Renal cortex interstitium (tissue), 11 donors: ENCODE data around the gene PPL. TPM values are rescaled to one million over a fixed set of nuclear protein-coding genes. Genes with fewer than 3 reads are reported as not detected.
A peak's percentile ranks its signal among the peaks of the same experiment; 100 is the strongest.
"Not testable (repeated sequence)": the region's sequence is repeated elsewhere in the genome, so short reads cannot be mapped to it uniquely, and the experiment has no call there.

Source experiments
- DNase-seq, 11 donors: peaks; one replicate each; pipeline ENCODE4 v3.0.0-alpha.2; 2013; ENCODE audit warnings: low read depth in 9 of 11, low spot score in 4 of 11; ENCODE audit errors: extremely low read depth in 1 of 11
- polyA plus RNA-seq, 3 donors: library from polyadenylated mRNA; unstranded; fragments of 120-200 nt; gene quantifications; one replicate each; pipeline ENCODE4 v1.2.1, GENCODE V29; 2013; ENCODE audit not compliant: insufficient read length in 3 of 3

PPL gene
- polyA plus RNA-seq, 3 donors = 23.1 to 30.5 (median 29.3) TPM

DNA sequence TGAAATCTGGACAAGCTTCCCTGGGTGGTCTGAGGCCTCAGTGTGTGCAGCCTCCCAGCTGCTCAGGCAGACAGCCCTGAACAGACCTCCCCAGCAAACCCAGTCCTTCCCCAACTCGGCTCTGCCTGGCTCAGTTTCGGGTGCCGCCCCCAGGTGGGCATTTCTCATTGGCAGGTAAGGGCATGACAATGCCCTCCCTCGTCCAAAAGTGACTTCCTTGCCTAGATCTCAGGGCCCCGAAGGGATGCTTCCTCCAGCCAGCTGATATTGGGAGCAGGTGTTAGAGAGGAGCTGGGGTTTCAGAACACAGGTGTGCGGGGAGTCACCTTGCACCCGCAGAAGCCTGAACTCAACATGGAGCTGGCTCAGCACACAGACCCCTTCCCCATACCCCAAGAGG lies 3.8 kb upstream of the PPL start:
- DNase-seq = no peak

DNA sequence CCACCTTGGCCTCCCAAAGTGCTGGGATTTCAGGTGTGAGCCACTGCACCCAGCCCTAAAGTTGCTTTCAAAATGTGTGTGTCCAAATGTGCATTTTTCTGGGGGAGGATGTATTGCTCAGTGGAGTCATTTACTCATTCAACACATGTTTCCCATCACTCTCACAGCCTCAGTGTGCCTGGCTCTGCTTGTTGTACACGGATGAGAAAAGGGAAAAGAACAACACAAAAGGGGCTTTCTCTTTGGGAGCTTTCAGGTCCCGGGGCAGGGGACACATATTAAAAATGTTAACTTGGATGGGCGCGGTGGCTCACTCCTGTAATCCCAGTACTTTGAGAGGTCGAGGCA lies 1.7 kb upstream of the PPL start:
- DNase-seq = no peak

DNA sequence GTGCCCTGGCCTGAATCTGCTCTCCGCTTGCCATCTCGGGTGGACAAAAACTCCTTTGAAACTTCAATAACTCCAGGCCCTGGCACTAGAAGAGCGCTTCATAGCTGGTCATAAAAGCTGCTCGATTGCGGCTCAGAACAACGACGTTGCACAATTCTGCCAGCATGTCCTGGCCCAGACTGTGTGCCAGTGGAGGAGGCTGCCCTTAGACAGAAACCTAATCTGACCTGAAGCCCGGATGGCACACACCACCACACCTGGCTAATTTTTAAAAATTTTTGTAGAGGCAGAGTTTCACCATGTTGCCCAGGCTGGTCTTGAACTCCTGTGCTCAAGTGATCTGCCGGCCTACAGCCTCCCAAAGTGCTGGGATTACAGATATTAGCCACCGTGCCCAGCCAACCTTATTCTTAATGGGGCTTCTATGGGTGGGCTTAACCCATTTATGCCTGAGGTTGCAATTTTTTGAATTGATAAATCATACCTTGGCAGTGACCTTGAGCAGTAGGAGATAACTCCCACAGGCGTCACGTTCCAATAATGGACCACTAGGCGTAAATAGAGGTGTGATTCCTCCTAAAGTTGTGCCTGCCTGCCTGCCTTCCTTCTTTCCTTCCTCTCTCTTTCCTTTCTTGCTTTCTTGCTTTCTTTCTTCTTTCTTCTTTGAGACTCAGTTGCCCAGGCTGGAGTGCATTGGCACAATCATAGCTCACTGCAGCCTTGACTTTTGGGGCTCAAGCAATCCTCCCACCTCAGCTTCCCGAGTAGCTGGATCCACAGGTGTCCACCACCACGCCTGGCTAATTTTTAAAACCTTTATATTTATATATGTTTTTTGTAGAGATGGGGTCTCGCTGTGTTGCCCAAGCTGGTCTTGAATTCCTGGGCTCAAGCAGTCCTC lies 1.1 kb upstream of the PPL start:
- DNase-seq = no peak

DNA sequence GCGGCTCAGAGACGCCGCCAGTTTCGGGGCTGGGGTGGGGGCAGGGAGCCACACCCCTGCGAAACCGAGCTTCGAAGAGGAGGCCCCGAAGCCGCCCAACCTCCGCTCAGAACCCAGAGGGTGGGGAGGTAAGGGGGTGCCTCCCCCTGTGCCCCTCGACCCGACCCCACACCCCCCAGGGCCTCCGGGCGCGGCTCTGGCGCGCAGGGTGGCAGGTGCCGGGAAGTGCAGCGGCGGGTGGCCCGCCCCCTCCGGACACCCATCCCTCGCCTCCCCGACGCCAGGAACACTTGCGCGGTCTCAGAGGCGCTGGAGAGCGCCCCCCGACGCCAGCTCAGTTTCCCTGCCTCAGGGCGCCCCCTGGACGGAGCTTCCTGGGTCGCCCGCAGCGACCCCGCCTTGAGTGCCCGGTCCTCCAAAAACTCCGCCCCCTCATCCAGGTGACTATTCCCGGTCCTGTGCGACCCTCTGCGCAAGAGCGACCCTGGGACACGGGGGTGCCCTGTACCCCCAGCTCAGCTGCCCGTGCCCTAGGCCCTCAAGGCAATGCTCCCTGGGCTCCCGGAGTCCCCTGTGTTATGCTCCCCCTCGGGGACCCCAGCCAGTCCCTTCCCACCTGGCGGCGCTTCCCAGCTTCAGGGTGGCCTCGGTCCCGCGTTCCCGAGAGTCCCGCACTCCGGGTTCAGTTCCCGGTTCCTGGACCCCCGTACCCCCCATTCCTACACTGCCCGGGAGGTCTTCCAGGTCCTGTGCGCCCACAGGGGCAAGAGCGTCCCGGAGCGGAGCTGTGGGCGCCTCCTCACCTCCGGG lies 562 bp downstream of the PPL start:
- DNase-seq = peak in 3 of 11 donors; percentile 39 to 53 (median 51)

DNA sequence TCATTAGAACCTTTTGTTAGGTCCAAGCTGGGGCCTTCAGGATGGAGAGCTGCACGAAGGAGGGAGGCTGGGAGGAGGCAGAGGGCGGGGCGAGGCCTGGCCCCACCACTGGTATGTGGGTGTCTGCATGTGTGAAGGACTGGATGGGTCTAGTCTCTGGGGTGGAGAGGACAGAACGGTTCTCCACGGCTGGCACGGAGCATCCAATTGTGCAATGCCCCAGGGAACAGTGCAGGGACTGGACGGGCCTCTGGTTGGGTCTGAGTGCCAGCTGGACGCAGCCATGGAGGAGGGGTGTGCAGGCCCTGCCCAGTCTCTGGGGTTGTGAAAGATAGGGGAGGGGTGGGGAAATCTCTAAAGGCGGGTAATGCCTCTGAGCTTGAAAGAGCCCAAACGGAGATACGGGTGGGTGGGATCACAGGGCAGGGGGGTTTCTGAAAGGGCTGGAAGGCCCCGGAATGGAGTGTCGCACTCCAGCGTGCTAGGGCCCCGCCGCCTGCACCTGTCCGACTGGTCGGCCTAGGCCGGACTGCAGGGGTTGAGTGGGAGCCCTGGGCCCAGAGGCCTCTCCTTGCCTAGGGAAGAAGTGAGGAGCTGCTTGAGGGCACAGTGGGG lies 1.6 kb downstream of the PPL start:
- DNase-seq = no peak

DNA sequence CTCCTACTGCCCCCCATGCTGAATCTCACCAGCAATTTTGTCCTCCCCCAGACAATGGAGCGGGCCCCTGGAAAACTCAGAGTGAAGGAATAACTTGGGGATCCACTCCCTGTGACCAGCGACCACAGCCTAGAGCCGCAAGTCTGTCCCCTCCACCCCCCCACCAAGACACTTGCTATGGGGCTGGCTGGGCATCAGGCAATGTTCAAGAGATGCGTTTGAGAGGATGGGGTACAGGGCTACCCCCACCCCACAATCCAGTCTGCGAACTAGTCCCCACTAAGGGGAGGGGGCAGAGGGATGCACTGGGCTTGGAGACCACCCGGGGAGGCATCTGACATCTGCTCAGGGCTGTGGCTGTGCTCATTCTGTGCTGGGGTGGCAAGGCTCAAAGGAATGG lies 2.4 kb downstream of the PPL start:
- no peak for DNase-seq

DNA sequence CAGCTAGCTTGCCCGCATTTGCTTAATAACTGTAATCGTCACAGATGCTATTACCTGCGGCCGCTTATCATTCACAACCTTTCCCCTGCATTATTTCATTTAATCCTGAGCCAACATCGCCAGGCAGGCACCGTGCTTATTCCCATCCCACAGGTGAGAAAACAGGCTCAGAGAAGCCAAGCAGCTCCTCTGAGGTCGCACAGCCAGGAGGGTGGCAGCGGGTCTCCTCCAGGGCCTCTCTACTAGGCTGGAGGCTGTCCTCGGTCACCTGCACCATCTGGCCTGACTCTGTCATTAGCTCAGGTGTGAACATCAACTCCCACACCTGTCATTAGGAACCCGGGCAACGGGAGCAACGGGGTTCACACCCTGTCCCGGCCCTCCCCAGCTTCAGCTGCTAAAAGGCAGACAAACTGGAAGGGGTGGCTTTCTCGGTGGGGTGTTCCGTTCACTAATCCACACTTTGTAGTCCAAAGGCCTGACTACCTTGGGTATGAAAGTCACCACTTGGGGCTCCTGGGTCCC lies 3.0 kb downstream of the PPL start:
- no peak for DNase-seq

DNA sequence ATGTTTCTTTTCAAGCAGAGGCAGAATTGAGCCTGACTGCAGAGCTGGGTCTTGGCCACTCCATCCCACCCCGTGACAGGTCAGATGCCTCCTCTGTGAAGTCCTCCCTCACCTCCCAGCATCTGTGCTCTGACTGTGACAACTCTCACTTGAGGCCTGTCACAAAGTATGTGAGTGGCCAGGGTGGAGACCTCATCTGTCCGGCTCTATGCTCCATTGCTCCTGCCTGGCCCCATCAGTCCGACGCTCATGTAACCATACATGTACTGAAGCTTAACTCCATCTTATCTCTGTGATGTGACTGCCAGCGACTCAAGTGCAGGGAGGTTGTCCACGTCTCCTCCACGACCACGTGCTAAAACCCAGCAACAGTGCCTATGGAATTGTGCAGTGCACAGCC lies 3.5 kb downstream of the PPL start:
- DNase-seq = no peak

DNA sequence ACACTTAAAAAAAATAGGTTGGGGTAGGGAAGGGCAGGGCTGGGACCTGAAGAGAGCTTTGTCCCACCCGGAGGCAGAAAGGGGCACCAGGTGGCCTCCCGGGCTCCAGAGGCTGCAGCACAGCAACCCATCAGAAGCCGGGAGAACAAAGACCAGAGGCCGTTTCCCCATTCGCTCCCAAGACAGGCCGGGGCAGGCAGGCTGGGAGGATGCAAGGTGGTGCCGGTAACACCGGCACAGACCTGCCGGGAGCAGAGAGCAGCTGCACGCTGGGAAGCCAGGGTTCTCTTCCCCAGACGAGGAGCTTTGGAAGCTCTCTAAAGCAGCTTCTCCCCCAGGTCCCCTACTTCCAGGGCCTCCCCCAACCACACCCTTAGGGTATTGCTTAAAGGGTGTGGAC lies 5.6 kb downstream of the PPL start:
- no peak for DNase-seq

DNA sequence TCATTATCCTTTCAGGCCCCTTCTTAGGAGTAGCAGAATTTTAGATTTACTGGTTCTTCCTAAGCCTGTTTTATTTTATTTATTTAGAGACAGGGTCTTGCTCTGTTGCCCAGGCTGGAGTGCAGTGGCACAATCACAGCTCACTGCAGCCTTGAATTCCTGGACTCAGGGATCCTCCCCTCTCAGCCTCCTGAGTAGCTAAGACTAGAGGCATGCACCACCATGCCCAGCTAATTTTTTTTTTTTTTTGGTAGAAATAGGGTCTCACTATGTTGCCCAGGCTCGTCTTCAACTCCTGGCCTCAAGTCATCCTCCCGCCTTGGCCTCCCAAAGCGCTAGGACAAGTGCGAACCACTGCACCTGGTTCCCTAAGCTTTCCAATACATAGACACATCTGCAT lies 7.3 kb downstream of the PPL start:
- not testable (repeated sequence) for DNase-seq

DNA sequence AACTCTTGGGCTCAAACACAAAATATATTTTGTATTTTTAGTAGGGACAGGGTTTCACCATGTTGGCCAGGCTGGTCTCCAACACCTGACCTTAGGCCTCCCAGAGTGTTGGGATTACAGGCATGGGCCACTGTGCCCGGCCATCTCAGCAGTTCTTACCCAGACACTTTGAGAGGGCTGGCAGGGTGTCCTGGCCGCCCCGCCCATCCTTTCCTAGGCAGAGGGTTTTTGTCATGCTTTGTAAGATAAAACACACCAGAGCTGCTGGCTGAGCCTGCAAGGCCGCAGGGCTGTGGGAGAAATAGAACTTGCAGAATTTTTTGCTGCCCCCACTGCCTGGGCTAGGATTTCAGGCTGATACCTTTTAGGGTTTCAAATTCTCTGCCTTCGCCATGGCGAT lies 8.7 kb downstream of the PPL start:
- no peak for DNase-seq

DNA sequence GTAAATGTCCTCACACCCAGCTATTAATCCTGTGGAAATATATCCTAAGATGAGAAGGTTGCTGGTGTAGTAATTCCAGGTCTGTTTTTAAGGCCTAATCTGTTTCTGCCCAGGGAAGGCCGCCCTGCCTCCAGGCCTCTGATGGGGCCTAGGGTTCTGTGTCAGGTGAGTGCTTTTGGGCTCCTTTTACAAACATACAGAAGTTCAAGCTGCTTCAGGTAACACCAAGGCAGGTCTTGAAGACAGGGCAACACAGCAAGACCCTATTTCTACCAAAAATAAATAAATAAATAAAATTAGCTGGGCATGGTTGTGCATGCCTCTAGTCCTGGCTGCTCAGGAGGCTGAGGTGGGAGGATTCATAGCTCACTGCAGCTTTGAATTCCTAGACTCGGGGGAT lies 9.3 kb downstream of the PPL start:
- DNase-seq = no peak

DNA sequence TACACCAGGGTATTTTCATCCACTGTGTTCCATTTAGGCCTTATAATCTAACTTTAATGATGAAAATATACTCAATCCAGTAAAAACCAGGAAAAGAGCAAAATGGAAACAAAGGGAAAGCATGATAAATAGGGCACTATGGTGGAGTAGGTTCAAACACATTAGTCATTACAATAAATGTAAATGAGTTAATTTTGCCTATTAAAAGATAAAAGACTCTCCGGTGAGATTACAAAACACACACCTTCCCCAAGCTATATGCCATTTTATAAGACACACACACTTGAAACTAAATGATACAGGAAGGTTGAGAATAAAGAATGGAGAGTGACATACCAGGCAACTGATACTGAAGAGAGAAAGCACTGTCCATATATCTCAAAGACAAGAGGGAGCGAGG lies 10.0 kb downstream of the PPL start:
- DNase-seq = no peak

DNA sequence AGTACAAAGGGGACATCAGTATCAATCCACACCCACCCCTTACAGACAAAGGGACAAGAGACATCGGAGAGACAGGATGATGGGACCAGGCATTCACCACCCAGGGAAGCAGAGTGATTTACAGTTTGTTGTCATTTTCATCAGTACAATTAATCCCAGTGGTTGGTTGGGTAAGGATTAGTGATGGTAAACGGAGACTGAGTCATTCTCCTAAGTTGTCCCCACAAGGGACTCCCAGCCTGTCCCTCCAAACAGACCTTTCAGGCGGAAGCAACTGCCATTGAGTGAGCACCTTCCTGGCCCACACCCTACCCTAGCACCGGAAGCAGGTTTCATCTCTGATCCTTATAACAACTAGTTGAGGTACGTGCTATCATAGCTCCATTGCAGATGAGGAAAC lies 11.2 kb downstream of the PPL start:
- no peak for DNase-seq

DNA sequence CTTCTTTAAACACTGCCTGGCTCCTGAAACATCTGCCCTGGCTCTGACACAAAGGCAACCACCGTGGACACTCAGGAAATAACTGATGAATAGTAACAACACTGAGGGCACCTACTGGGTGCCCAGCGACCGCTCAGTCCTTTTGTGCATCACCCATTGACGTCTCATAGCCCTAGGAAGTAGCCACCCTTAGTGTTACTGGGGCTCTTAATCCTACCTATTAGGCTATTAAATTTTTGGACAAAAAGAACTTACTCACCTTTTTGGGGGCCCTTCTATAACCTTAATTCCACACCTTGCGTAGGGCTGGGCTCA lies 11.7 kb downstream of the PPL start:
- no peak for DNase-seq

DNA sequence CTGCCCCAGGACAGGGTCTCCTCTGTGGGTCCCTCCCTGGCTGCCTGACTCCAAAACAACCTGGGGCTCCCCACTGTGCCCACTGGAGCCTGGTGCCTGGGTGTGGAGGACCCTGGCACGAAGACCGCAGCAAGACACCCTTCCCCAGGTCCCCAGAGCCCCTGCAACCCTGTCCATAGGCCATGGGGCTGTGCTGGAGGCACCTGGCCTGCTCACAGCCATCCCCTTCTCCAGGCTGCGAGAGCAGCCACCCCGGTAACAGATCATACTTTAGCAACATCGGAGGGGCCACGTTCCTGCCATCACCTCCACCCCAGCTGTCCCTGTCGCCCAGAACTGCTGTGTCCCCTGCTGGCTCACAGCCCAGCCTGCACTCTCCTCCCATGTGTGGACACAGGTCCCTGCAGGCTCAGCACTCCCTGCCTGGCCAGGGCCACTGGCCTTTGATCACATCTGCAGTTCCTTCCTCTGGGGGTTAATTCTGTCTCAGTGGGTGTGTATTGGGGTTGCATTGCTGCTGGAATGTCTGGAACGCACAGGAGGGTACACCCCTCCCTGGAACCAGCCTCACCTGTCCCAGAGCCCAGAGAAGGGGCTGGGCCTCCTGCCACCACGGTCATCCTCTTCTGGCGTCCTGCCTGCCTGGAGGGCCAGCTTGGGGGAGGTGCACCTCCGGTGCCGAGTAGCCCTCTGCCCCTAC lies 12.2 kb downstream of the PPL start:
- peak in 1 of 11 donors; percentile 36 for DNase-seq

DNA sequence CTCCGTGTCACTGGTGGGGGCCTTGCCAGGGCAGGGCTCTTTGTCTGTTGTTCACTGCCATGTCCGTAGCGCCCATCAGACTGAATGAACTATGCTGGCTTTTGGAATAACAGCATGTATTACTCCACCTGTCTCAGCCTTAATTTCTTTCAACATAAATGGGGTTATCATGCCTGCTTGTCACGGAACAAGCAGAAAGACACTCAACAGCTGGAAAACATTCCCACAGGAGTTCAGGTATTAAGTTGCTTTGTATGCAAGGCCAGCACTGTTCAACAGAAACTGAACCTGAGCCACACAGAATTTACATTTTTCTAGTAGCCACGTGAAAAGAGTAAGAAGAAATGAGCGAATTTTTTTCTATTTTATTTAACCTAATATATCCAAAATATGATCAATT lies 13.1 kb downstream of the PPL start:
- DNase-seq = no peak

DNA sequence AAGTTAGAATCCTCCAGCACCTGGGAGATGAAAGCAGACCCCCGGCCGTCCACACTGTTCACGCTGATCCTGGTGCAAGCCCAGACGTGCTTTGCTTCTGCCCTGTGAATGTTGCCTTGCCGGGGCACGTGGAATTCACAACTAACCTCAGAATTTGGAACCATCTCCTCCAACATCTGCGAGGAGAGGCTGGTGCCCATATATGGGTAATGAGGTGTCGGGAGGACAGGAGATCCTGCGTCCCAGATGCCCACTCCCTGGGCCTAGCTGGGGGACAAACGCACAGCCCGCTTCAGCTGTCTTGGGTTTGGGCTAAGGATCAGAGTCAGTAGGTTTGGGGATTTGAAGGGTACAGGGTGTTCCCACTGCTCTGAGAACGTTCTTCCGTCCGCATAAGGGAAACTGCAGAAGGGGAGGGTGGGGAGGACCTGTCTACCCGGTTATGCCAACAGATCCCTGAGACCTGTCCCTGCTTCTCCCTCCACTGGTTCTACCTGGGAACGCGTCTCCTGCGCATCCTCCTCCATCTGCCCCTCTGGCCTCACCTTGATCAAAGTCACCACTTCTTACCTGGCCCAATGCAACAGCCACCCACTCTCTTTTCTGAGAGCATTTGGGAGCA lies 14.1 kb downstream of the PPL start:
- DNase-seq = no peak

DNA sequence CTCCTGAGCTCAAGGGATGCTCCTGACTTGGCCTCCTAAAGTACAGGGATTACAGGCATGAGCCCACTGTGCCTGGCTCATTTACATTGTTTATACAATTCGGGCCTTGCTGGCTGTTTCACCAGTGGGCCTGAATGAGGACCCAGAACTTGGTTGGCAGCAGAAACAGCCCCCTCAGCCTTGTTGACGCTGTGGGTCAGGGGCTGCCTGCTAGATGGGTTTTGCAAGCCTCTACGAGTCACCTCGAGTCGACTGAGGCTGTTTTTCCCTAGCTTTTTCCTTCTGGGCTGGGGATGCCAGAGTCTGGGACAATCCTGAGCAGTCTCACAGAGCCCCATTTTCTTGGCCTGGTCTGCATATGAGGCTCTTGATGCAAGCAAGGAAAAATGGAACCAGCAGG lies 16.1 kb downstream of the PPL start:
- no peak for DNase-seq
